CD14-positive monocyte (primary cell): ENCODE results near the gene PRKN. TPM values are rescaled to one million over a fixed set of nuclear protein-coding genes. Genes with fewer than 3 reads are reported as not detected.

Experiments
- DNase-seq, 3 donors: peaks; one replicate each; pipeline ENCODE4 v3.0.0-alpha.2; 2011 to 2022
- H2AFZ ChIP-seq: 2 replicates; pipeline ENCODE4 v1.6.0; 2012; ENCODE audit warnings: mild to moderate bottlenecking, low read depth, low read length, inconsistent platforms; ENCODE audit not compliant: insufficient read depth, poor library complexity, severe bottlenecking
- H3K27ac ChIP-seq, 2 donors: 1 replicate in 1 of 2; 2 replicates in 1 of 2; pipeline ENCODE4 v1.5.1; 2012 to 2013; ENCODE audit warnings: low read length in 2 of 2, control low read depth in 1 of 2, inconsistent platforms in 1 of 2, low read depth in 1 of 2, mild to moderate bottlenecking in 1 of 2
- H3K27me3 ChIP-seq, 2 donors: one replicate each; pipeline versions ENCODE4 v1.6.0 to v1.6.1; 2011 to 2013; ENCODE audit warnings: low read length in 2 of 2; ENCODE audit not compliant: control insufficient read depth in 2 of 2, insufficient read depth in 2 of 2
- H3K36me3 ChIP-seq, 2 donors: replicated peaks in 1 of 2; 1 replicate in 1 of 2; 2 replicates in 1 of 2; pipeline versions ENCODE4 v1.5.1 to v1.6.1; 2012 to 2013; ENCODE audit warnings: low read length in 2 of 2, control low read depth in 1 of 2, inconsistent platforms in 1 of 2, mild to moderate bottlenecking in 1 of 2; ENCODE audit not compliant: insufficient read depth in 2 of 2, control insufficient read depth in 1 of 2
- H3K4me1 ChIP-seq, 2 donors: 1 replicate in 1 of 2; 2 replicates in 1 of 2; pipeline versions ENCODE4 v1.5.1 to v1.6.1; 2012 to 2013; ENCODE audit warnings: low read length in 2 of 2, control low read depth in 1 of 2, inconsistent platforms in 1 of 2, mild to moderate bottlenecking in 1 of 2, moderate library complexity in 1 of 2; ENCODE audit not compliant: insufficient read depth in 2 of 2, control insufficient read depth in 1 of 2
- H3K4me2 ChIP-seq: replicated peaks from 2 replicates; pipeline ENCODE3; 2012; ENCODE audit warnings: low read length, moderate library complexity, mild to moderate bottlenecking; ENCODE audit not compliant: poor library complexity, severe bottlenecking; ENCODE audit errors: extremely low read depth
- H3K4me3 ChIP-seq, 3 experiments: fragments of 200-600 bp in 1 of 3; sonication (generic) in 1 of 3; replicated peaks in 1 of 3; 1 replicate in 2 of 3; 2 replicates in 1 of 3; pipeline ENCODE4 v1.5.1; 2011 to 2013; ENCODE audit warnings: low read length in 3 of 3, mild to moderate bottlenecking in 3 of 3, control low read depth in 2 of 3, low read depth in 2 of 3, inconsistent platforms in 1 of 3, moderate library complexity in 1 of 3
- H3K79me2 ChIP-seq: 2 replicates; pipeline ENCODE4 v1.6.0; 2012; ENCODE audit warnings: mild to moderate bottlenecking, control low read depth, inconsistent platforms, low read length, moderate library complexity; ENCODE audit not compliant: insufficient read depth
- H3K9ac ChIP-seq: 2 replicates; pipeline ENCODE4 v1.6.0; 2017; ENCODE audit warnings: low read length, mild to moderate bottlenecking; ENCODE audit not compliant: insufficient read depth, poor library complexity, severe bottlenecking
- H3K9me3 ChIP-seq, 2 donors: replicated peaks in 1 of 2; 1 replicate in 1 of 2; 2 replicates in 1 of 2; pipeline versions ENCODE4 v1.5.1 to v1.6.1; 2012 to 2013; ENCODE audit warnings: low read length in 2 of 2, control low read depth in 1 of 2; ENCODE audit not compliant: control insufficient read depth in 1 of 2, insufficient read depth in 1 of 2
- H4K20me1 ChIP-seq: 2 replicates; pipeline ENCODE4 v1.6.0; 2012; ENCODE audit warnings: mild to moderate bottlenecking, low read length, control low read depth, moderate library complexity; ENCODE audit not compliant: insufficient read depth
- H3K27ac Mint-ChIP-seq, 7 donors: one replicate each; pipeline ENCODE4 v1.8.0; 2020; ENCODE audit warnings: mild to moderate bottlenecking in 7 of 7, mixed read lengths in 7 of 7, moderate library complexity in 6 of 7, inconsistent platforms in 2 of 7
- H3K27me3 Mint-ChIP-seq, 3 donors: one replicate each; pipeline ENCODE4 v1.8.0; 2021 to 2022; ENCODE audit warnings: low read depth in 3 of 3, mild to moderate bottlenecking in 3 of 3, mixed read lengths in 3 of 3, moderate library complexity in 3 of 3, inconsistent platforms in 1 of 3
- H3K36me3 Mint-ChIP-seq, 2 donors: one replicate each; pipeline ENCODE4 v1.8.0; 2020; ENCODE audit warnings: mixed read lengths in 2 of 2, inconsistent platforms in 1 of 2, mild to moderate bottlenecking in 1 of 2
- H3K4me1 Mint-ChIP-seq: one replicate; pipeline ENCODE4 v1.8.0; 2020; ENCODE audit warnings: mild to moderate bottlenecking, mixed read lengths
- H3K4me3 Mint-ChIP-seq, 2 donors: one replicate each; pipeline ENCODE4 v1.8.0; 2020; ENCODE audit warnings: mild to moderate bottlenecking in 2 of 2, mixed read lengths in 2 of 2, moderate library complexity in 1 of 2
- H3K9me3 Mint-ChIP-seq, 7 donors: one replicate each; pipeline ENCODE4 v1.8.0; 2020 to 2022; ENCODE audit warnings: mixed read lengths in 7 of 7, mild to moderate bottlenecking in 6 of 7, moderate library complexity in 6 of 7, inconsistent platforms in 2 of 7
- CTCF ChIP-seq: fragments of 200-600 bp; IDR thresholded peaks from one replicate; pipeline ENCODE4 v1.8.0; 2022; ENCODE audit warnings: antibody characterized with exemption, mild to moderate bottlenecking
- WGBS: methylation state at CpG from one replicate; pipeline ENCODE4 v1.1.5; 2013; ENCODE audit warnings: missing lambda C conversion rate; ENCODE audit not compliant: insufficient coverage; 5-methylcytosine and 5-hydroxymethylcytosine counted together
- intact Hi-C, 2 donors: fragments of 100-400 bp; cut with micrococcal nuclease; formaldehyde crosslinking; loops; one replicate each; pipeline versions ENCODE4 v1.15.0 to v1.15.1; 2023
- polyA plus RNA-seq, 3 donors: library from polyadenylated mRNA; depleted of rRNA in 1 of 3; unstranded in 2 of 3; stranded (reverse) in 1 of 3; fragments of 300-500 nt in 2 of 3; fragments of >200 nt in 1 of 3; fragmentation: Illumina TruSeq in 2 of 3; gene quantifications; 1 replicate in 2 of 3; 2 replicates in 1 of 3; pipeline ENCODE4 v1.2.3, GENCODE V29; 2012 to 2021

The PRKN gene
- polyA plus RNA-seq, 3 donors, result 0.19 to 0.21 TPM; not detected in 1

- H3K79me2 ChIP-seq, result no peaks in the 10 kb centered on the region
- no peaks in the 10 kb centered on the region for H3K36me3 Mint-ChIP-seq
These were observed 497.3 kb downstream of the PRKN start for GRCh38 chr6:162230147-162230752.

GRCh38 chr6:162229093-162229492 lies 498.5 kb downstream of the PRKN start:
- H2AFZ ChIP-seq, result no peak overlapping the region
- H3K4me3 ChIP-seq, result no peak overlapping the region
- no peaks in the 10 kb centered on the region for H3K27me3 ChIP-seq
- TF ChIP-seq CTCF, result no peak
- no peaks in the 10 kb centered on the region for H3K36me3 Mint-ChIP-seq
- no peak overlapping the region for H3K4me2 ChIP-seq
- H3K27ac ChIP-seq, result no peak overlapping the region
- no peak overlapping the region for H3K4me3 Mint-ChIP-seq
- H3K4me1 ChIP-seq, result no peaks in the 10 kb centered on the region
- H3K9me3 ChIP-seq, result peaks cover 6 to 12% of the 10 kb centered on the region in 2 donors
- 100% methylated on average over 2 of the region's 2 CpGs for WGBS
- no peaks in the 10 kb centered on the region for H3K79me2 ChIP-seq
- H3K9ac ChIP-seq, result no peak overlapping the region
- no peaks in the 10 kb centered on the region for H4K20me1 ChIP-seq
- H3K4me1 Mint-ChIP-seq, result no peaks in the 10 kb centered on the region
- no peaks in the 10 kb centered on the region for H3K36me3 ChIP-seq
- H3K27me3 Mint-ChIP-seq, result peaks cover 0 to 2% (median 1%) of the 10 kb centered on the region in 3 donors
- intact Hi-C loops, result no loop called here
- no peak overlapping the region for H3K27ac Mint-ChIP-seq
- peaks cover 0 to 9% (median 5%) of the 10 kb centered on the region in 7 donors for H3K9me3 Mint-ChIP-seq
- no peak for DNase-seq

More at GRCh38 chr6:162230147-162230752, 497.3 kb downstream of the PRKN start:
- Histone ChIP-seq H3K27me3 (no peaks in the 10 kb centered on the region), H3K36me3 (no peaks in the 10 kb centered on the region), H3K9me3 (peaks cover 0 to 8% of the 10 kb centered on the region in 2 donors), H3K4me1 (no peaks in the 10 kb centered on the region), H3K4me3 (no peak overlapping the region), H2AFZ (no peak overlapping the region), H3K4me2 (no peak overlapping the region), H4K20me1 (no peaks in the 10 kb centered on the region), H3K9ac (no peak overlapping the region), H3K27ac (no peak overlapping the region)
- H3K4me3 Mint-ChIP-seq, result no peak overlapping the region
- no peaks in the 10 kb centered on the region for H3K4me1 Mint-ChIP-seq
- no peak for DNase-seq
- 93% methylated on average over 1 of the region's 1 CpG for WGBS
- H3K27ac Mint-ChIP-seq, result no peak overlapping the region
- intact Hi-C loops, result no loop called here
- peaks cover 0 to 2% (median 1%) of the 10 kb centered on the region in 3 donors for H3K27me3 Mint-ChIP-seq
- TF ChIP-seq CTCF, result no peak
- H3K9me3 Mint-ChIP-seq, result peaks cover 0 to 9% (median 3%) of the 10 kb centered on the region in 7 donors
